Panc1 (cell line): ENCODE data around the gene GIT1. TPM values are rescaled to one million over a fixed set of nuclear protein-coding genes. Genes with fewer than 3 reads are reported as not detected.
A peak's percentile ranks its signal among the peaks of the same experiment; 100 is the strongest.

Experiments used
- ATAC-seq: fragments of 200-7000 bp; cut with Tn5 transposase; 2 replicates; pipeline ENCODE4 v1.9.1; 2020; ENCODE audit warnings: mild to moderate bottlenecking, moderate library complexity
- Bru-seq: library from RNA; stranded (reverse); fragments of 400-500 nt; gene quantifications from one replicate; lab custom pipeline; 2021; lab: Mats Ljungman, UMichigan
- BruChase-seq, 2 experiments: library from RNA; stranded (reverse); fragments of 400-500 nt; gene quantifications; one replicate each; lab custom pipeline; 2021; lab: Mats Ljungman, UMichigan
- BruUV-seq: library from RNA; stranded (reverse); fragments of 400-500 nt; replicated peaks from 2 replicates; lab custom pipeline; 2021; lab: Mats Ljungman, UMichigan
- CTCF ChIA-PET: fragments of 300-600 bp; sonication (Branson Sonifier 250); formaldehyde crosslinking; loops from one replicate; lab custom pipeline; 2022; ENCODE audit warnings: antibody characterized with exemption; lab: Charles Lee
- POLR2A ChIA-PET: fragments of 300-600 bp; sonication (Branson Sonifier 250); formaldehyde crosslinking; loops from one replicate; lab custom pipeline; 2022; ENCODE audit warnings: antibody characterized with exemption; lab: Charles Lee
- DNase-seq: peaks from one replicate; pipeline ENCODE4 v3.0.0-alpha.2; 2010; ENCODE audit warnings: low read depth, low spot score
- H3K27ac ChIP-seq: 2 replicates; pipeline ENCODE4 v1.5.1; 2011; ENCODE audit warnings: mild to moderate bottlenecking, low read length, inconsistent platforms
- H3K27me3 ChIP-seq: fragments of 200-500 bp; sonication (Bioruptor generic); 2 replicates; pipeline ENCODE4 v1.6.0; 2014; ENCODE audit warnings: low read length, inconsistent platforms; ENCODE audit not compliant: control insufficient read depth, insufficient read depth
- H3K36me3 ChIP-seq: fragments of 200-500 bp; sonication (Bioruptor generic); 2 replicates; pipeline ENCODE4 v1.5.1; 2014; ENCODE audit warnings: inconsistent platforms, mild to moderate bottlenecking, low read length, moderate library complexity; ENCODE audit not compliant: control insufficient read depth, insufficient read depth
- H3K4me1 ChIP-seq: 2 replicates; pipeline ENCODE4 v1.5.1; 2011; ENCODE audit warnings: inconsistent platforms, mild to moderate bottlenecking, low read length, moderate library complexity; ENCODE audit not compliant: control insufficient read depth, insufficient read depth
- H3K4me3 ChIP-seq, 2 experiments: 2 replicates each; pipeline ENCODE4 v1.5.1; 2011 to 2012; ENCODE audit warnings: low read depth in 2 of 2, low read length in 2 of 2, mild to moderate bottlenecking in 2 of 2, inconsistent platforms in 1 of 2, moderate library complexity in 1 of 2
- H3K9me3 ChIP-seq: fragments of 200-500 bp; sonication (Bioruptor generic); 2 replicates; pipeline ENCODE4 v1.5.1; 2014; ENCODE audit warnings: low read depth, mild to moderate bottlenecking, inconsistent platforms, low read length, moderate library complexity; ENCODE audit not compliant: control insufficient read depth, insufficient read depth
- POLR2AphosphoS5 ChIP-seq: IDR thresholded peaks from 2 replicates; pipeline ENCODE4 v1.6.1; 2012; ENCODE audit warnings: mild to moderate bottlenecking, low read depth, low read length, moderate library complexity
- SIN3A ChIP-seq: IDR thresholded peaks from 2 replicates; pipeline ENCODE4 v1.6.1; 2012; ENCODE audit warnings: low read depth, mild to moderate bottlenecking, low read length, moderate library complexity, borderline replicate concordance; ENCODE audit not compliant: insufficient read depth
- TCF7L2 ChIP-seq: IDR thresholded peaks from 2 replicates; pipeline ENCODE4 v1.6.1; 2011; ENCODE audit warnings: mild to moderate bottlenecking, low read depth, low read length, inconsistent platforms
- in situ Hi-C: cut with HindIII; loops from 2 replicates; pipeline ENCODE4 v1.10.0; 2016; ENCODE audit warnings: low sequenced_read_pairs, low pct_unique_long_range_greater_than_20kb
- intact Hi-C: fragments of 100-400 bp; cut with micrococcal nuclease; formaldehyde crosslinking; loops from one replicate; pipeline ENCODE4 v1.10.0; 2022; ENCODE audit not compliant: unreplicated experiment
- long read RNA-seq: library from polyadenylated mRNA; unstranded; transcript quantifications from one replicate; pipeline ENCODE4 v2.0.0, GENCODE V29; 2021; ENCODE audit not compliant: unreplicated experiment
- polyA plus RNA-seq: library from polyadenylated mRNA; unstranded; fragments of >200 nt; gene quantifications from one replicate; pipeline ENCODE4 v1.2.1, GENCODE V29; 2012; ENCODE audit warnings: missing spikeins; ENCODE audit not compliant: insufficient read length
- total RNA-seq: library from RNA; stranded (reverse); gene quantifications from one replicate; pipeline ENCODE4 v1.2.1, GENCODE V29; 2021; ENCODE audit not compliant: unreplicated experiment
- TF ChIP-seq, protein P1 (sequence below): fragments of 450-650 bp; IDR thresholded peaks from 2 replicates; pipeline ENCODE4 v1.5.1; 2017; ENCODE audit warnings: mild to moderate bottlenecking
- TF ChIP-seq, protein P2 (sequence below), 2 experiments: IDR thresholded peaks; 2 replicates each; pipeline ENCODE4 v1.6.1; 2011 to 2012; ENCODE audit warnings: low read depth in 2 of 2, control low read depth in 1 of 2, low read length in 1 of 2, mild to moderate bottlenecking in 1 of 2, moderate library complexity in 1 of 2; ENCODE audit not compliant: insufficient read depth in 1 of 2

Gene GIT1, protein sequence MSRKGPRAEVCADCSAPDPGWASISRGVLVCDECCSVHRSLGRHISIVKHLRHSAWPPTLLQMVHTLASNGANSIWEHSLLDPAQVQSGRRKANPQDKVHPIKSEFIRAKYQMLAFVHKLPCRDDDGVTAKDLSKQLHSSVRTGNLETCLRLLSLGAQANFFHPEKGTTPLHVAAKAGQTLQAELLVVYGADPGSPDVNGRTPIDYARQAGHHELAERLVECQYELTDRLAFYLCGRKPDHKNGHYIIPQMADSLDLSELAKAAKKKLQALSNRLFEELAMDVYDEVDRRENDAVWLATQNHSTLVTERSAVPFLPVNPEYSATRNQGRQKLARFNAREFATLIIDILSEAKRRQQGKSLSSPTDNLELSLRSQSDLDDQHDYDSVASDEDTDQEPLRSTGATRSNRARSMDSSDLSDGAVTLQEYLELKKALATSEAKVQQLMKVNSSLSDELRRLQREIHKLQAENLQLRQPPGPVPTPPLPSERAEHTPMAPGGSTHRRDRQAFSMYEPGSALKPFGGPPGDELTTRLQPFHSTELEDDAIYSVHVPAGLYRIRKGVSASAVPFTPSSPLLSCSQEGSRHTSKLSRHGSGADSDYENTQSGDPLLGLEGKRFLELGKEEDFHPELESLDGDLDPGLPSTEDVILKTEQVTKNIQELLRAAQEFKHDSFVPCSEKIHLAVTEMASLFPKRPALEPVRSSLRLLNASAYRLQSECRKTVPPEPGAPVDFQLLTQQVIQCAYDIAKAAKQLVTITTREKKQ
- total RNA-seq (94.6 TPM), Bru-seq, nascent RNA (percentile 59 among the genes with signal in this experiment), BruChase-seq, experiment 1, labeled RNA remaining after a 2-hour chase (percentile 78 among the genes with signal in this experiment), BruChase-seq, experiment 2, labeled RNA remaining after a 6-hour chase (percentile 89 among the genes with signal in this experiment)
- 105 TPM for polyA plus RNA-seq
- long read RNA-seq, transcript GIT1-201 (20 exons, 3,768 nt) = major isoform, 17 of 95 reads
- long read RNA-seq, partial matches to known transcripts = 20 of 95 reads
- long read RNA-seq, other reads (novel, unspliced or antisense) = 56 of 95 reads

DNA sequence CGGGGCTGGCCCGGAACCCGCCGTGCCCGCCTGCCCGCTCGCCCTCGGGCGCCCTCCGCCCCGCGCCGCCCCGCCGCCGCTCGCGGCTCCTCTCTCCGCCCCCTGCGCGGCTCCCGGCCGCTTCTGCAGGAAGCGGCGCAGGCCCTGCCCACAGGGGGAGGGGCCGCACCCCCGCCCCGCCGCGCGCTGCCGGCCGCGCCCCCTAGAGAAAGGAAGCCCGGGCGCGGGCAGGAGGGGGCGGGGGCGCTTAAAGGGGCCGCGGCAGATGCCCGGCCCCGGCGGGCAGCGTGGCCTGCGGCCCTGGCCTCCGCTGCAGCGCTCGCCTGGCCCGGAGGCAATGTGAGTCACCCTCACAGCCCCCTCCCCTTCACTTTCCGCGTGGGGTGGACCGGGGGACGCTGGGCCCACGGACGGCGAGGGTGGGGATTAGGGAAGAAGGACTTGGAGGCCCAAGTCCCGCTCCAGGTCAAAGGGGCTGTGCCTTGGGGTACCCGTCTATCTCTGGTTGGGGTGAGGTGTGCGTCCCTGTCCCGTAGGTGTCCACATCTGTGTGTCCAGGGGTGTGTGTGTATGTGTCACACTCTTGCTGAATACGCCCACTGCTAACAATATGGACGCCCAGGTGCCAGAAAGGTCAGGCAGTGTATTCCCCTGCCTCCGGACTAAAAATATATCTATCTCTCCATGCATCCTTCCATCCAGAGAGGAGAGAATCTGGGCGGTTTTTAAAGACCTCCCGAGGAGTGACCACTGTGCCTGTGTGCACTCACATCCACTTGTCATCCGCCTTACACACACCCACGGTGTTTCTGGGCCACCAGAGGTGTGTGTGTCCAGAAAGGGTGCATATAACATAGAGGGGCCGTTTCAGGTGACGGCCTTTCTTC, at the start of gene GIT1:
Gene GIT1 (minus strand): TSS at position 125 of the 887 bp plus-strand sequence. CDS start 270 bp downstream, outside the sequence.
- H3K27me3 ChIP-seq = no peaks in the 10 kb centered on the region
- BruUV-seq = no TSS peak
- peaks cover 58% of the 10 kb centered on the region for H3K4me1 ChIP-seq
- in situ Hi-C loops (no loop called here), intact Hi-C loops (no loop called here)
- ATAC-seq = peak; percentile 69
- no peak for TF ChIP-seq POLR2AphosphoS5
- TF ChIP-seq SIN3A = peak; percentile 80; the same call in 1 of the 2 replicates
- TF ChIP-seq, protein P1, sequence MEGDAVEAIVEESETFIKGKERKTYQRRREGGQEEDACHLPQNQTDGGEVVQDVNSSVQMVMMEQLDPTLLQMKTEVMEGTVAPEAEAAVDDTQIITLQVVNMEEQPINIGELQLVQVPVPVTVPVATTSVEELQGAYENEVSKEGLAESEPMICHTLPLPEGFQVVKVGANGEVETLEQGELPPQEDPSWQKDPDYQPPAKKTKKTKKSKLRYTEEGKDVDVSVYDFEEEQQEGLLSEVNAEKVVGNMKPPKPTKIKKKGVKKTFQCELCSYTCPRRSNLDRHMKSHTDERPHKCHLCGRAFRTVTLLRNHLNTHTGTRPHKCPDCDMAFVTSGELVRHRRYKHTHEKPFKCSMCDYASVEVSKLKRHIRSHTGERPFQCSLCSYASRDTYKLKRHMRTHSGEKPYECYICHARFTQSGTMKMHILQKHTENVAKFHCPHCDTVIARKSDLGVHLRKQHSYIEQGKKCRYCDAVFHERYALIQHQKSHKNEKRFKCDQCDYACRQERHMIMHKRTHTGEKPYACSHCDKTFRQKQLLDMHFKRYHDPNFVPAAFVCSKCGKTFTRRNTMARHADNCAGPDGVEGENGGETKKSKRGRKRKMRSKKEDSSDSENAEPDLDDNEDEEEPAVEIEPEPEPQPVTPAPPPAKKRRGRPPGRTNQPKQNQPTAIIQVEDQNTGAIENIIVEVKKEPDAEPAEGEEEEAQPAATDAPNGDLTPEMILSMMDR = no peak
- TF ChIP-seq, protein P2, sequence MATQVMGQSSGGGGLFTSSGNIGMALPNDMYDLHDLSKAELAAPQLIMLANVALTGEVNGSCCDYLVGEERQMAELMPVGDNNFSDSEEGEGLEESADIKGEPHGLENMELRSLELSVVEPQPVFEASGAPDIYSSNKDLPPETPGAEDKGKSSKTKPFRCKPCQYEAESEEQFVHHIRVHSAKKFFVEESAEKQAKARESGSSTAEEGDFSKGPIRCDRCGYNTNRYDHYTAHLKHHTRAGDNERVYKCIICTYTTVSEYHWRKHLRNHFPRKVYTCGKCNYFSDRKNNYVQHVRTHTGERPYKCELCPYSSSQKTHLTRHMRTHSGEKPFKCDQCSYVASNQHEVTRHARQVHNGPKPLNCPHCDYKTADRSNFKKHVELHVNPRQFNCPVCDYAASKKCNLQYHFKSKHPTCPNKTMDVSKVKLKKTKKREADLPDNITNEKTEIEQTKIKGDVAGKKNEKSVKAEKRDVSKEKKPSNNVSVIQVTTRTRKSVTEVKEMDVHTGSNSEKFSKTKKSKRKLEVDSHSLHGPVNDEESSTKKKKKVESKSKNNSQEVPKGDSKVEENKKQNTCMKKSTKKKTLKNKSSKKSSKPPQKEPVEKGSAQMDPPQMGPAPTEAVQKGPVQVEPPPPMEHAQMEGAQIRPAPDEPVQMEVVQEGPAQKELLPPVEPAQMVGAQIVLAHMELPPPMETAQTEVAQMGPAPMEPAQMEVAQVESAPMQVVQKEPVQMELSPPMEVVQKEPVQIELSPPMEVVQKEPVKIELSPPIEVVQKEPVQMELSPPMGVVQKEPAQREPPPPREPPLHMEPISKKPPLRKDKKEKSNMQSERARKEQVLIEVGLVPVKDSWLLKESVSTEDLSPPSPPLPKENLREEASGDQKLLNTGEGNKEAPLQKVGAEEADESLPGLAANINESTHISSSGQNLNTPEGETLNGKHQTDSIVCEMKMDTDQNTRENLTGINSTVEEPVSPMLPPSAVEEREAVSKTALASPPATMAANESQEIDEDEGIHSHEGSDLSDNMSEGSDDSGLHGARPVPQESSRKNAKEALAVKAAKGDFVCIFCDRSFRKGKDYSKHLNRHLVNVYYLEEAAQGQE (IDR thresholded peaks at IDR 0.05; ENCODE audit: insufficient read depth in 1 of 2, low read depth in 2 of 2, low read length in 1 of 2) = no peak
- TF ChIP-seq TCF7L2 = no peak
- H3K4me3 ChIP-seq = peak within 1 kb of the TSS; percentile 77 to 92
- H3K36me3 ChIP-seq = peaks cover 5% of the 10 kb centered on the region; the same call in 1 of the 2 replicates
- ChIA-PET CTCF (interaction anchor here (1.1 kb wide), 1 partner anchor 9 kb away, joined by 5 read pairs; no protein-coding TSS in a partner anchor), POLR2A (no interaction called here)
- peak within 1 kb of the TSS; percentile 96 for H3K27ac ChIP-seq
- H3K9me3 ChIP-seq = no peaks in the 10 kb centered on the region
- DNase-seq = no peak

DNA sequence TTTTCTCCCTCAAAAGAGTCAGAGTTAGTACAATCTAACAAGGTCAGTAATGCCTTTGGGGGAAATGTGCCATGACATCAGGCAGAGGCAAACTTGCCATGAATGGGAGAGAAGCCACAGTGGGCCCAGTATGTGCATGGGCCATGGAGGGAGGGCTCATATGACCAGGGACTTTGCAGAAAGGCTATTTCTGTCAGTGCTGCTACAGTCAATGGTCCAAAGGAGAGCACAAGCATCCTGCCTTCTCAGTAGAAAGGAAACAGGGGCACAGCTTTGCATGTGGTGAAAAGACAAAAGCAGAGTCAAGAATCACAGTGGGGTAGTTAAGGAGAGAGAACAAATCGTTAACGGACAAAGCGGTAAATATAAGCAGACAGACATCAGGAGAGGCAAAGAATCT, 44.4 kb upstream of the GIT1 start:
- Histone ChIP-seq H3K27ac (no peak overlapping the region), H3K4me1 (peaks cover under 1% of the 10 kb centered on the region; the same call in 1 of the 2 replicates), H3K27me3 (no peaks in the 10 kb centered on the region), H3K9me3 (no peaks in the 10 kb centered on the region), H3K4me3 (no peak overlapping the region), H3K36me3 (no peaks in the 10 kb centered on the region)
- CTCF ChIA-PET = interaction anchor here (1.0 kb wide), 1 partner anchor 17 kb away, joined by 5 read pairs; no protein-coding TSS in a partner anchor
- ATAC-seq (no peak), DNase-seq (no peak)
- no TSS peak for BruUV-seq
- intact Hi-C loops (no loop called here), in situ Hi-C loops (no loop called here)
- TF ChIP-seq TCF7L2 (no peak), POLR2AphosphoS5 (no peak), SIN3A (no peak)
- TF ChIP-seq, protein P1 = no peak
- TF ChIP-seq, protein P2 (IDR thresholded peaks at IDR 0.05; ENCODE audit: insufficient read depth in 1 of 2, low read depth in 2 of 2, low read length in 1 of 2) = no peak
- POLR2A ChIA-PET = no interaction called here
